Neural progenitor cell (in vitro differentiated cells): ENCODE results near the gene P2RY12. TPM values are rescaled to one million over a fixed set of nuclear protein-coding genes. Genes with fewer than 3 reads are reported as not detected.

Experiments
- total RNA-seq: library from RNA; depleted of rRNA; stranded (reverse); fragments of >200 nt; gene quantifications from 2 replicates; pipeline ENCODE4 v1.2.3, GENCODE V29; 2015; ENCODE audit warnings: low replicate concordance

P2RY12 gene
- total RNA-seq, 1 donor from 2014 or later: not detected

Other genes with a start within 250 kb of the P2RY12 start
- not detected in 2 replicates for gene GPR171, start 181.5 kb downstream of the P2RY12 start, total RNA-seq
- not detected in 2 replicates for gene P2RY14, start 106.2 kb downstream of the P2RY12 start, total RNA-seq
- gene GPR87, start 67.9 kb downstream of the P2RY12 start, total RNA-seq: not detected in 2 replicates
- not detected in 2 replicates for gene P2RY13, start 55.2 kb downstream of the P2RY12 start, total RNA-seq
- gene IGSF10, start 76.3 kb upstream of the P2RY12 start, total RNA-seq: 0.15 and 0.22 TPM in 2 replicates